Adrenal gland (tissue), 5 donors: ENCODE data around the gene TSFM.

ENCODE experiments used
- POLR2A ChIP-seq, 2 donors: fragments of 450-650 bp; IDR thresholded peaks; one replicate each; pipeline ENCODE4 v1.6.1; 2017; ENCODE audit warnings: antibody characterized with exemption in 2 of 2, mild to moderate bottlenecking in 2 of 2, moderate library complexity in 1 of 2
- TF ChIP-seq, protein P1 (sequence below), 6 experiments: fragments of 450-650 bp in 4 of 6; fragments of 200-600 bp in 2 of 6; sonication (generic) in 1 of 6; IDR thresholded peaks; 1 replicate in 5 of 6; 2 replicates in 1 of 6; pipeline versions ENCODE4 v1.5.1 to v1.8.0; 2016 to 2021; ENCODE audit warnings: antibody characterized with exemption in 6 of 6, mild to moderate bottlenecking in 2 of 6, moderate library complexity in 1 of 6
- donor health status: DM: no; HTN: no; CAD: no.

DNA sequence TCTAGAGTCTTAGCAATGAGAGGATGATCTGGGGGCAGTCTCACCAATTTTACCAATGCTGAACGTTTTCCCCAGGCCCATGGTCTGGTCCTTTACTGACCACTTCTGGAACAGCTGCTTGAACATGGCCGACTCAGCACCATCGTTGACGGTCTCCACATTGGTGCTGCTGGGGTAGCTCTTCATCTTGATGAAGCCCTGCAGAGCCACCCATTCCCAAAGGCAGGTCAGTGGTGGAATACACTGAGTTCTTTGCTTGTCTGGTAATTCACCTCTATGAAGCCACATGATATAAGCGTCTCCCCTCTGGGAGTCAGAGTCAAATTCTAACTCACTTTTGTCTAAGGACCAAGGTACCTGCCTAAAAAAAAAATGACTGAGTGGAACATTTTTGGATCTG lies 25.8 kb downstream of the TSFM start:
- TF ChIP-seq, protein P1, sequence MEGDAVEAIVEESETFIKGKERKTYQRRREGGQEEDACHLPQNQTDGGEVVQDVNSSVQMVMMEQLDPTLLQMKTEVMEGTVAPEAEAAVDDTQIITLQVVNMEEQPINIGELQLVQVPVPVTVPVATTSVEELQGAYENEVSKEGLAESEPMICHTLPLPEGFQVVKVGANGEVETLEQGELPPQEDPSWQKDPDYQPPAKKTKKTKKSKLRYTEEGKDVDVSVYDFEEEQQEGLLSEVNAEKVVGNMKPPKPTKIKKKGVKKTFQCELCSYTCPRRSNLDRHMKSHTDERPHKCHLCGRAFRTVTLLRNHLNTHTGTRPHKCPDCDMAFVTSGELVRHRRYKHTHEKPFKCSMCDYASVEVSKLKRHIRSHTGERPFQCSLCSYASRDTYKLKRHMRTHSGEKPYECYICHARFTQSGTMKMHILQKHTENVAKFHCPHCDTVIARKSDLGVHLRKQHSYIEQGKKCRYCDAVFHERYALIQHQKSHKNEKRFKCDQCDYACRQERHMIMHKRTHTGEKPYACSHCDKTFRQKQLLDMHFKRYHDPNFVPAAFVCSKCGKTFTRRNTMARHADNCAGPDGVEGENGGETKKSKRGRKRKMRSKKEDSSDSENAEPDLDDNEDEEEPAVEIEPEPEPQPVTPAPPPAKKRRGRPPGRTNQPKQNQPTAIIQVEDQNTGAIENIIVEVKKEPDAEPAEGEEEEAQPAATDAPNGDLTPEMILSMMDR (IDR thresholded peaks at IDR 0.05) = no peak
- no peak for TF ChIP-seq POLR2A (IDR thresholded peaks at IDR 0.05)
